ENCODE data around the gene CA5A.
"Not testable (repeated sequence)": the region's sequence is repeated elsewhere in the genome, so short reads cannot be mapped to it uniquely, and the experiment has no call there.

The CA5A gene

GRCh38 chr16:87936375-87937230 is at the start of gene CA5A:
TSS of gene CA5A (minus strand) at chr16:87936529. CDS start at chr16:87936450, 79 bp downstream.
- no peak for DNase-seq

GRCh38 chr16:87985493-87985892 is 49.2 kb upstream of the CA5A start:
- not testable (repeated sequence) for DNase-seq

- DNase-seq, result no peak
These were observed 48.4 kb upstream of the CA5A start for GRCh38 chr16:87984632-87985267.

GRCh38 chr16:87984180-87984579 is 47.9 kb upstream of the CA5A start:
- DNase-seq, result not testable (repeated sequence)

GRCh38 chr16:87983737-87984097 is 47.4 kb upstream of the CA5A start:
- not testable (repeated sequence) for DNase-seq

GRCh38 chr16:87983072-87983736 is 46.9 kb upstream of the CA5A start:
- not testable (repeated sequence) for DNase-seq

- no peak for DNase-seq
These were observed 46.3 kb upstream of the CA5A start for GRCh38 chr16:87982581-87983041.

- not testable (repeated sequence) for DNase-seq
These were observed 45.0 kb upstream of the CA5A start for GRCh38 chr16:87981376-87981775.

- DNase-seq, result not testable (repeated sequence)
These were observed 43.7 kb upstream of the CA5A start for GRCh38 chr16:87979911-87980630.

GRCh38 chr16:87979352-87979751 is 43.0 kb upstream of the CA5A start:
- no peak for DNase-seq

GRCh38 chr16:87978127-87978526 is 41.8 kb upstream of the CA5A start:
- no peak for DNase-seq

GRCh38 chr16:87976665-87977064 is 40.3 kb upstream of the CA5A start:
- DNase-seq, result no peak

GRCh38 chr16:87974178-87974577 is 37.8 kb upstream of the CA5A start:
- DNase-seq, result no peak

- DNase-seq, result no peak
These were observed 37.4 kb upstream of the CA5A start for GRCh38 chr16:87973717-87974116.

GRCh38 chr16:87971933-87972332 is 35.6 kb upstream of the CA5A start:
- no peak for DNase-seq

GRCh38 chr16:87970186-87970585 is 33.9 kb upstream of the CA5A start:
- no peak for DNase-seq

- no peak for DNase-seq
These were observed 32.2 kb upstream of the CA5A start for GRCh38 chr16:87968541-87968940.

- DNase-seq, result no peak
These were observed 30.4 kb upstream of the CA5A start for GRCh38 chr16:87966685-87967185.

GRCh38 chr16:87966064-87966645 is 29.8 kb upstream of the CA5A start:
- DNase-seq, result no peak

GRCh38 chr16:87965417-87965816 is 29.1 kb upstream of the CA5A start:
- DNase-seq, result no peak

- no peak for DNase-seq
These were observed 27.8 kb upstream of the CA5A start for GRCh38 chr16:87964049-87964659.

- peak; percentile 60 for DNase-seq
These were observed 27.1 kb upstream of the CA5A start for GRCh38 chr16:87963400-87963799.
